Measurements from ENCODE around the gene FUT2.
"Not testable (repeated sequence)": the region's sequence is repeated elsewhere in the genome, so short reads cannot be mapped to it uniquely, and the experiment has no call there.

The FUT2 gene

GRCh38 chr19:48671446-48671995, 24.2 kb upstream of the FUT2 start:
- DNase-seq = no peak

- no peak for DNase-seq
These were observed 22.8 kb upstream of the FUT2 start, which contains the start of gene NTN5 for GRCh38 chr19:48672994-48673393. Gene NTN5, minus strand, starts transcription at chr19:48673017. Its CDS starts 2,031 bp downstream, at chr19:48670986.

GRCh38 chr19:48673436-48674100, 22.2 kb upstream of the FUT2 start:
- no peak for DNase-seq

GRCh38 chr19:48674216-48674809, 21.5 kb upstream of the FUT2 start:
- DNase-seq = no peak

GRCh38 chr19:48674921-48675824, 20.6 kb upstream of the FUT2 start:
- peak; percentile 73 for DNase-seq

- no peak for DNase-seq
These were observed 19.3 kb upstream of the FUT2 start for GRCh38 chr19:48676487-48676886.

- no peak for DNase-seq
These were observed 18.9 kb upstream of the FUT2 start for GRCh38 chr19:48676887-48677286.

- no peak for DNase-seq
These were observed 17.6 kb upstream of the FUT2 start for GRCh38 chr19:48678201-48678600.

GRCh38 chr19:48680006-48680405, 15.8 kb upstream of the FUT2 start:
- not testable (repeated sequence) for DNase-seq

- DNase-seq = no peak
These were observed 15.2 kb upstream of the FUT2 start for GRCh38 chr19:48680436-48681126.

GRCh38 chr19:48681127-48681470, 14.7 kb upstream of the FUT2 start:
- no peak for DNase-seq

- no peak for DNase-seq
These were observed 12.4 kb upstream of the FUT2 start for GRCh38 chr19:48683349-48683748.

GRCh38 chr19:48685583-48685982, 10.2 kb upstream of the FUT2 start:
- no peak for DNase-seq

- no peak for DNase-seq
These were observed 9.7 kb upstream of the FUT2 start for GRCh38 chr19:48686088-48686487.

- DNase-seq = not testable (repeated sequence)
These were observed 9.1 kb upstream of the FUT2 start for GRCh38 chr19:48686637-48687036.

GRCh38 chr19:48687776-48688175, 8.0 kb upstream of the FUT2 start:
- no peak for DNase-seq

GRCh38 chr19:48689449-48689848, 6.3 kb upstream of the FUT2 start:
- DNase-seq = no peak

- not testable (repeated sequence) for DNase-seq
These were observed 2.1 kb upstream of the FUT2 start for GRCh38 chr19:48693629-48694028.

GRCh38 chr19:48696353-48697010, 711 bp downstream of the FUT2 start:
- DNase-seq = no peak

- DNase-seq = no peak
These were observed 2.3 kb downstream of the FUT2 start for GRCh38 chr19:48698046-48698445.

GRCh38 chr19:48702701-48703100, 6.9 kb downstream of the FUT2 start:
- DNase-seq = no peak

GRCh38 chr19:48703316-48703715, 7.5 kb downstream of the FUT2 start:
- no peak for DNase-seq

All from NCI-H1048 (cell line).